ENCODE data around the gene RTN4RL1. TPM values are rescaled to one million over a fixed set of nuclear protein-coding genes. Genes with fewer than 3 reads are reported as not detected.

RTN4RL1 gene
- total and polyA plus RNA-seq, 9 of the 15 experiments (the other 6 are each of a cell fraction or from before 2014, with no cell fraction given): 0.04 to 0.06 (median 0.04) TPM; not detected in 5

DNA sequence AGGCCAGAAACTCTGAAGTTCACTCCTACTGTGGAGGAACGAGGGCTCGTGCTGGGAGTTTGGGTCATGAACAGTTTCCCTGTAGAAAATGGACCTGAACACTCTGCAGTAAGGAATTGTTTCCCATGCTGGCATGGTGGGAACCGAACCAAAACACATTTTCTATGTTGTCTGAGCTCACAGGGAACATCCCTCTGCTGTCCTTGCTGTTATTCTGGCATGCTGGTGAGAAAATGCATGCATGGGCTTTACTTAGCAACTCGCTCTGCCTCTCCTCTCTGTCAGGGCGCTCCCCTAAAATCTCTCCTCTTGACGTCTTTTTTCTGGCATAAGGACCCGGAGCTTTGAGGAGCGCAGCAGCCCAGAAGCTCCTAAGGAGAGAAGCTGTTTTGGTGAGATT lies 5.4 kb downstream of the RTN4RL1 start (continued):
- no peak for TF ChIP-seq STAT6 (CRISPR knock-in tag; IDR thresholded peaks at IDR 0.05)
- no peak for TF ChIP-seq ZNF384 (IDR thresholded peaks at IDR 0.05; ENCODE audit: low read depth, low read length)
- no peak for TF ChIP-seq ATF2 (CRISPR knock-in tag; IDR thresholded peaks at IDR 0.05)
- no peak for TF ChIP-seq JUNB (CRISPR knock-in tag; conservative IDR thresholded peaks at IDR 0.05)
- TF ChIP-seq RAD21 (CRISPR knock-in tag; conservative IDR thresholded peaks at IDR 0.05 in 1 of 2, IDR thresholded peaks at IDR 0.05 in 1 of 2): no peak
- TF ChIP-seq ZNF232 (CRISPR knock-in tag; IDR thresholded peaks at IDR 0.05): no peak
- no peak for TF ChIP-seq ZNF561 (CRISPR knock-in tag; conservative IDR thresholded peaks at IDR 0.05)
- TF ChIP-seq ZNF354B (CRISPR knock-in tag; IDR thresholded peaks at IDR 0.05): no peak
- TF ChIP-seq NR2C1 (IDR thresholded peaks at IDR 0.05): no peak
- no peak for TF ChIP-seq NR2C1 (tag; IDR thresholded peaks at IDR 0.05)
